Parathyroid adenoma (tissue), 2 donors: ENCODE results near the gene KRT33B.

Experiments
- H2AFZ ChIP-seq: fragments of 300-600 bp; sonication (generic); one replicate; pipeline ENCODE4 v1.7.0; 2017; ENCODE audit warnings: antibody characterized with exemption, mild to moderate bottlenecking
- H3K27ac ChIP-seq: fragments of 300-600 bp; sonication (generic); one replicate; pipeline ENCODE4 v1.7.0; 2017
- H3K27me3 ChIP-seq: fragments of 300-600 bp; sonication (generic); one replicate; pipeline ENCODE4 v1.7.0; 2017; ENCODE audit warnings: low read length; ENCODE audit not compliant: control insufficient read depth, insufficient read depth
- H3K36me3 ChIP-seq: fragments of 300-600 bp; sonication (generic); one replicate; pipeline ENCODE4 v1.7.0; 2017; ENCODE audit warnings: low read length; ENCODE audit not compliant: control insufficient read depth, insufficient read depth
- H3K4me1 ChIP-seq: fragments of 300-600 bp; sonication (generic); one replicate; pipeline ENCODE4 v1.7.0; 2017; ENCODE audit warnings: control low read depth
- H3K4me2 ChIP-seq: fragments of 300-600 bp; sonication (generic); one replicate; pipeline ENCODE4 v1.7.0; 2017; ENCODE audit warnings: low read length
- H3K4me3 ChIP-seq: fragments of 300-600 bp; sonication (generic); one replicate; pipeline ENCODE4 v1.7.0; 2017; ENCODE audit warnings: low read depth, low read length
- H3K79me2 ChIP-seq: fragments of 300-600 bp; sonication (generic); one replicate; pipeline ENCODE4 v1.7.0; 2017; ENCODE audit warnings: control low read depth
- H3K9ac ChIP-seq: fragments of 300-600 bp; sonication (generic); one replicate; pipeline ENCODE4 v1.7.0; 2017; ENCODE audit warnings: mild to moderate bottlenecking
- H3K9me3 ChIP-seq: fragments of 300-600 bp; sonication (generic); one replicate; pipeline ENCODE4 v1.7.0; 2017; ENCODE audit warnings: low read length; ENCODE audit not compliant: control insufficient read depth
- CTCF ChIP-seq: fragments of 300-600 bp; sonication (generic); IDR thresholded peaks from one replicate; pipeline ENCODE4 v1.7.0; 2017; ENCODE audit warnings: antibody characterized with exemption, mild to moderate bottlenecking
- donor health status: primary hyperparathyroidism.

KRT33B gene

GRCh38 chr17:41392278-41392677 is 22.7 kb upstream of the KRT33B start:
- Histone ChIP-seq H2AFZ (no peak overlapping the region), H3K79me2 (no peaks in the 10 kb centered on the region), H3K27ac (no peak overlapping the region), H3K4me2 (no peak overlapping the region), H3K4me3 (no peak overlapping the region), H3K9ac (no peak overlapping the region), H3K36me3 (no peaks in the 10 kb centered on the region), H3K4me1 (no peaks in the 10 kb centered on the region), H3K27me3 (no peaks in the 10 kb centered on the region), H3K9me3 (no peaks in the 10 kb centered on the region)
- no peak for TF ChIP-seq CTCF

- no peaks in the 10 kb centered on the region for H3K36me3 ChIP-seq
- no peak for TF ChIP-seq CTCF
Observed at GRCh38 chr17:41391535-41391934, 21.9 kb upstream of the KRT33B start.

GRCh38 chr17:41390411-41390938 is 20.9 kb upstream of the KRT33B start:
- H3K4me2 ChIP-seq, result no peak overlapping the region
- H3K9me3 ChIP-seq, result no peaks in the 10 kb centered on the region
- no peaks in the 10 kb centered on the region for H3K36me3 ChIP-seq
- no peaks in the 10 kb centered on the region for H3K27me3 ChIP-seq
- no peak overlapping the region for H3K27ac ChIP-seq
- H3K79me2 ChIP-seq, result no peaks in the 10 kb centered on the region
- no peak overlapping the region for H2AFZ ChIP-seq
- TF ChIP-seq CTCF, result no peak
- no peak overlapping the region for H3K9ac ChIP-seq
- H3K4me3 ChIP-seq, result no peak overlapping the region
- H3K4me1 ChIP-seq, result no peaks in the 10 kb centered on the region

More at GRCh38 chr17:41391535-41391934, 21.9 kb upstream of the KRT33B start:
- H3K9me3 ChIP-seq, result no peaks in the 10 kb centered on the region
- H2AFZ ChIP-seq, result no peak overlapping the region
- no peak overlapping the region for H3K4me2 ChIP-seq
- no peaks in the 10 kb centered on the region for H3K27me3 ChIP-seq
- H3K27ac ChIP-seq, result no peak overlapping the region
- H3K4me3 ChIP-seq, result no peak overlapping the region
- no peaks in the 10 kb centered on the region for H3K79me2 ChIP-seq
- no peak overlapping the region for H3K9ac ChIP-seq
- H3K4me1 ChIP-seq, result no peaks in the 10 kb centered on the region

- no peaks in the 10 kb centered on the region for H3K36me3 ChIP-seq
- no peak overlapping the region for H3K27ac ChIP-seq
- no peak overlapping the region for H3K4me2 ChIP-seq
- H3K4me1 ChIP-seq, result no peaks in the 10 kb centered on the region
- no peak overlapping the region for H3K9ac ChIP-seq
- H3K79me2 ChIP-seq, result no peaks in the 10 kb centered on the region
- H3K9me3 ChIP-seq, result no peaks in the 10 kb centered on the region
- H3K4me3 ChIP-seq, result no peak overlapping the region
- TF ChIP-seq CTCF, result no peak
- no peaks in the 10 kb centered on the region for H3K27me3 ChIP-seq
- H2AFZ ChIP-seq, result no peak overlapping the region
Observed at GRCh38 chr17:41387670-41388069, 18.1 kb upstream of the KRT33B start.

- H3K9ac ChIP-seq, result no peak overlapping the region
- no peaks in the 10 kb centered on the region for H3K4me1 ChIP-seq
- H3K9me3 ChIP-seq, result no peaks in the 10 kb centered on the region
- no peaks in the 10 kb centered on the region for H3K79me2 ChIP-seq
- H3K4me3 ChIP-seq, result no peak overlapping the region
- H3K4me2 ChIP-seq, result no peak overlapping the region
- H3K36me3 ChIP-seq, result no peaks in the 10 kb centered on the region
- no peak overlapping the region for H2AFZ ChIP-seq
- H3K27ac ChIP-seq, result no peak overlapping the region
- TF ChIP-seq CTCF, result no peak
- H3K27me3 ChIP-seq, result no peaks in the 10 kb centered on the region
Observed at GRCh38 chr17:41386227-41386626, 16.6 kb upstream of the KRT33B start.
